Prostate gland (tissue), 2 donors: ENCODE results near the gene WASF3. TPM values are rescaled to one million over a fixed set of nuclear protein-coding genes. Genes with fewer than 3 reads are reported as not detected.

ENCODE experiments used
- DNase-seq: peaks from one replicate; pipeline ENCODE4 v3.0.0-alpha.2; 2019; ENCODE audit warnings: low spot score
- H3K27ac ChIP-seq, 2 donors: fragments of 200-600 bp; sonication (generic); 2 replicates each; pipeline ENCODE4 v1.5.1; 2017 to 2019
- H3K27me3 ChIP-seq: fragments of 200-600 bp; sonication (generic); replicated peaks from 2 replicates; pipeline ENCODE4 v1.5.1; 2019; ENCODE audit not compliant: insufficient read depth
- H3K36me3 ChIP-seq, 2 donors: fragments of 200-600 bp; sonication (generic); 1 replicate in 1 of 2; 2 replicates in 1 of 2; pipeline versions ENCODE4 v1.5.1 to v1.8.1; 2017 to 2019
- H3K4me1 ChIP-seq: fragments of 200-600 bp; sonication (generic); replicated peaks from 2 replicates; pipeline ENCODE4 v1.5.1; 2019
- H3K4me3 ChIP-seq, 2 donors: fragments of 200-600 bp; sonication (generic); 2 replicates each; pipeline ENCODE4 v1.5.1; 2017 to 2019
- H3K9me3 ChIP-seq: fragments of 200-600 bp; sonication (generic); 2 replicates; pipeline ENCODE4 v1.5.1; 2017
- POLR2A ChIP-seq: fragments of 450-650 bp; IDR thresholded peaks from one replicate; pipeline ENCODE4 v1.6.1; 2016; ENCODE audit warnings: antibody characterized with exemption, mild to moderate bottlenecking
- POLR2AphosphoS5 ChIP-seq: sonication (generic); formaldehyde crosslinking; IDR thresholded peaks from one replicate; pipeline ENCODE4 v1.6.1; 2017; ENCODE audit warnings: antibody characterized with exemption
- WGBS: methylation state at CpG from one replicate; pipeline ENCODE4 v1.1.5; 2018; 5-methylcytosine and 5-hydroxymethylcytosine counted together
- intact Hi-C: fragments of 100-400 bp; cut with DNase I; formaldehyde crosslinking; loops from one replicate; pipeline ENCODE4 v1.14.2; 2022
- total RNA-seq, 2 donors: library from RNA; depleted of rRNA; stranded (reverse); fragments of >200 nt; gene quantifications; one replicate each; pipeline ENCODE4 v1.1.0, GENCODE V29; 2016
- TF ChIP-seq, protein P1 (sequence below), 4 experiments: fragments of 200-600 bp in 2 of 4; fragments of 450-650 bp in 2 of 4; sonication (generic) in 2 of 4; IDR thresholded peaks; 1 replicate in 3 of 4; 2 replicates in 1 of 4; pipeline ENCODE4 v1.5.1; 2016 to 2019; ENCODE audit warnings: antibody characterized with exemption in 4 of 4, mild to moderate bottlenecking in 2 of 4, moderate library complexity in 2 of 4

The WASF3 gene
- total RNA-seq, 2 donors from 2014 or later = 10.3 to 23.0 TPM

DNA sequence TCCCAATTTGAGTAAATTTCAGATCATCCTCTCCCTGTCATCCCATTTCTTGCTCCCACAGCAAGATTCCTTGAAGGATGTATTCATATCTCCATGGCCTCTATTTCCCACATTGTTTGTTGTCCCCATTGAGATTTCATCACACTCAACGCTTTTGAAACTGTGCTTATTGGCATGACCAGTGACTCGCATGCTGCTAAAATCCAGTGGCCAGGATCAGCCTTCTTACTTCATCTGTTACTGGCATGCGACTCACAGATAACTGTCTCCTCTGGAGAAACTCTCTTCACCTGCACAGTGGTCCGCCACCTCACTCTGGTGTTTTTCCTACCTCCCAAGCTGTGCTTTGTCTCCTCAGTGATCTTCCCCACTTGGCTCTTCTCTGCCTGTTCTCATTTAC lies 95.8 kb downstream of the WASF3 start:
- TF ChIP-seq POLR2A = no peak
- TF ChIP-seq POLR2AphosphoS5 = no peak
- TF ChIP-seq, protein P1, sequence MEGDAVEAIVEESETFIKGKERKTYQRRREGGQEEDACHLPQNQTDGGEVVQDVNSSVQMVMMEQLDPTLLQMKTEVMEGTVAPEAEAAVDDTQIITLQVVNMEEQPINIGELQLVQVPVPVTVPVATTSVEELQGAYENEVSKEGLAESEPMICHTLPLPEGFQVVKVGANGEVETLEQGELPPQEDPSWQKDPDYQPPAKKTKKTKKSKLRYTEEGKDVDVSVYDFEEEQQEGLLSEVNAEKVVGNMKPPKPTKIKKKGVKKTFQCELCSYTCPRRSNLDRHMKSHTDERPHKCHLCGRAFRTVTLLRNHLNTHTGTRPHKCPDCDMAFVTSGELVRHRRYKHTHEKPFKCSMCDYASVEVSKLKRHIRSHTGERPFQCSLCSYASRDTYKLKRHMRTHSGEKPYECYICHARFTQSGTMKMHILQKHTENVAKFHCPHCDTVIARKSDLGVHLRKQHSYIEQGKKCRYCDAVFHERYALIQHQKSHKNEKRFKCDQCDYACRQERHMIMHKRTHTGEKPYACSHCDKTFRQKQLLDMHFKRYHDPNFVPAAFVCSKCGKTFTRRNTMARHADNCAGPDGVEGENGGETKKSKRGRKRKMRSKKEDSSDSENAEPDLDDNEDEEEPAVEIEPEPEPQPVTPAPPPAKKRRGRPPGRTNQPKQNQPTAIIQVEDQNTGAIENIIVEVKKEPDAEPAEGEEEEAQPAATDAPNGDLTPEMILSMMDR (IDR thresholded peaks at IDR 0.05) = no peak

DNA sequence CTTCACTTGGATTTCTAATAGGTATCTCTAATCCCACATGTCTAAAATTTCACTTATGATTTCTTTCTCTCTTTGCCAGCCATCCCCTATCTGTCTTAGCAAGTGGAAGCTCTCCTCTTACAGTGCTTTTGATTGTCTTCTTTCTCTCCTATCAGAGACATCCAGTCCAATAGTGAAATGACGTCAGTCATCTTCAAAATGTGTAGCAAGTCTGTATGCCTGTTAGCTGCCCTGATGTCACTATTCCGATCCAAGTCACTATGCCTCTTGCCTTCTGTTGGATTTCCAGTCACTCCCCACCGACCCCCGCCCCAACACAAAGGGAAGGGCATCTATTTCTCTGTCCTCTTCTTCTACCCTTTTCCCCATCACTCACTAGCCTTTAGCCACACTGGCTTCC lies 96.4 kb downstream of the WASF3 start:
- Histone ChIP-seq H3K36me3 (no peaks in the 10 kb centered on the region), H3K27ac (no peak overlapping the region), H3K4me1 (no peaks in the 10 kb centered on the region), H3K4me3 (no peak overlapping the region), H3K9me3 (no peaks in the 10 kb centered on the region), H3K27me3 (no peaks in the 10 kb centered on the region)
- intact Hi-C loops = no loop called here
- DNase-seq = no peak
- WGBS = 93% methylated on average over 4 of the region's 4 CpGs
- TF ChIP-seq POLR2A (no peak), POLR2AphosphoS5 (no peak)
- TF ChIP-seq, protein P1 (IDR thresholded peaks at IDR 0.05) = no peak

More for the DNA sequence above, 95.8 kb downstream of the WASF3 start:
- H3K4me1 ChIP-seq = no peaks in the 10 kb centered on the region
- no peak for DNase-seq
- H3K27ac ChIP-seq = no peak overlapping the region
- 100% methylated on average over 4 of the region's 4 CpGs for WGBS
- no peaks in the 10 kb centered on the region for H3K27me3 ChIP-seq
- H3K36me3 ChIP-seq = no peaks in the 10 kb centered on the region
- H3K9me3 ChIP-seq = no peaks in the 10 kb centered on the region
- H3K4me3 ChIP-seq = no peak overlapping the region
- intact Hi-C loops = no loop called here

DNA sequence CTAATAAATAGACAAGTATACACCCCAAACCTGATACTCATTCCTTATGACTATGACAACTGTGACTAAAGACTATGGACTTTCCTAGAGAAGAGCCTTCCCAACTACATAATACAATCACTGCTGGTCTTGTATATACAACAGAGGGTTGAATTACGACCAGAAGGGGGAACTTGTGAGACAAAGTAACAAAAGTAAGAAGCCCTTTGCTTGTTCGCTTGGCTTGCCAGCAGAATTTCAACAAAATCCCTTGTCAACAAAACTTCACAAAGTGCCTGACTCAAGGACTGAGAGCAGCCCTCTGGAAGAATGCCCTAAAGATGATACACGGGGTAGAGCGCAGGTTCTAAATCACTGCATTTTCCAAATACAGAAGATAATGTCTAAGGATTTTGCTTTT lies 99.4 kb downstream of the WASF3 start:
- Histone ChIP-seq H3K9me3 (no peaks in the 10 kb centered on the region), H3K4me1 (no peaks in the 10 kb centered on the region), H3K4me3 (no peak overlapping the region), H3K27ac (no peak overlapping the region), H3K27me3 (no peaks in the 10 kb centered on the region), H3K36me3 (no peaks in the 10 kb centered on the region)
- TF ChIP-seq POLR2A = no peak
- TF ChIP-seq POLR2AphosphoS5 = no peak
- TF ChIP-seq, protein P1 (IDR thresholded peaks at IDR 0.05) = no peak
- DNase-seq = no peak
- WGBS = 53% methylated on average over 4 of the region's 4 CpGs
- intact Hi-C loops = no loop called here

DNA sequence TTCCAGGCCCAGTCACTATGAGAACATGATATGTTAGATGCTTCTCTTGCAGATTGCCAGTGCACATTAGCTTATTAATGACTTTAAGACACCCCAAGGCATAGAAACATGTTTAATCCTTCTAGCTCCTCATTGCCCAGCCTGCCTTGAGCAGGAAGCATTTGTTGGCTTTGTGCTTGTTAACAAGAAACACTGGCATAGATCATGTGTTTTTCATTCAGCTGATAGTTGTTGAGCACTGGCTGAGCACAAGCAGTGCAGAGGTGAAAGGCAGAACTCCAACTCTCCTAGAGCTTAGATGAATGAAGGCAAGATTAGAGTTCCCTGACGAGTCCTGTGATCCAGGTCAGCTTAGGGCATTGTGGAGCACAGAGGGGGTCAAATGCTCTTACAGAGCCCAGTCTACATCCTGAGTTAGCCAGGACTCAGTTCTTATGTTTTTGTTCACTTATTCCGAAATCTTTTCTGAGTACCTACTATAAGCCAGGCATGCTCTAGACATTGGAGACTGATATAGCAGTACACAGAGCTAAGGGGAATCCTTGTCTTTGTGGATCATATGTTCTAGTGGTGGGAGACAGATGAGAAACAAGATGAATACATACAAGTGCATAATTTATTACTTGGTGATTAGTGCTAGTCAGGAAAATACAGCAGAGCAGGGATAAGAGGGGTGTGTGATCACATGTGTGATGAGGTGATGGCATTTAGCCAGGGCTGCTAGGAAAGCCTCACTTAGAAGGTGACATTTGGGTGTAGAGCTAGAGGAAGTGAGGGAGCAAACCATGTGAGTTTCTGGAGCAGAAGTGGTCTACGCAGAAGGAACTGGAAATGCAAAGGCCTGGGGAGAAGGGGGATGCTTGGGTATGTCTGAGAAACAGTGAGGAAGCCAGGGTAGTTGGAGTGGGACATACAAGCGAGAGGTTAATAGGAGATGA lies 101.2 kb downstream of the WASF3 start:
- intact Hi-C loops = no loop called here
- no peaks in the 10 kb centered on the region for H3K9me3 ChIP-seq
- DNase-seq = no peak
- H3K27me3 ChIP-seq = no peaks in the 10 kb centered on the region
- no peaks in the 10 kb centered on the region for H3K36me3 ChIP-seq
- TF ChIP-seq, protein P1 (IDR thresholded peaks at IDR 0.05) = no peak
- no peak for TF ChIP-seq POLR2A
- TF ChIP-seq POLR2AphosphoS5 = no peak
- 86% methylated on average over 4 of the region's 4 CpGs for WGBS
- no peaks in the 10 kb centered on the region for H3K4me1 ChIP-seq
- H3K27ac ChIP-seq = no peak overlapping the region
- no peak overlapping the region for H3K4me3 ChIP-seq

DNA sequence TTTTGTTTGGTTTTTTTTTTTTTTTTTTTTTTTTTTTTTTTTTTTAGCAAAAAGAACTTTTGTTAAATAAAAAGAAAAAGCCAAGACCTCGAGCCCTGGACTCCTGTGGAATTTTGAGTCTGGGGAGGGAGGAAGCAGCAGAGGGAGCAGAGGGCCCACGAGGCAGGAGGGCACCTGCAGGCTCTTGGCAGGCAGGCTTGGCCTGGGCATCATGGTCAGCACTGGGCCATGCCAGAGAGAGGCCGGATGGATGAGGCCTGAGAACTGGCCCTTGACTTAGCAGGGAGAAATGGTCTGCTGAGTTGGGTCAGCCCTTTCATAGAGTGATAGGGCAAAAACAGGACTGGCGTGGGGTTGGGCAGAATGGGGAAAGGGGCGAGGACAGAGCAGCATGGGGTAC lies 102.7 kb downstream of the WASF3 start:
- no peak for DNase-seq
- Histone ChIP-seq H3K4me1 (no peaks in the 10 kb centered on the region), H3K27ac (no peak overlapping the region), H3K27me3 (no peaks in the 10 kb centered on the region), H3K9me3 (no peaks in the 10 kb centered on the region), H3K4me3 (no peak overlapping the region), H3K36me3 (no peaks in the 10 kb centered on the region)
- 85% methylated on average over 5 of the region's 5 CpGs for WGBS
- TF ChIP-seq POLR2A (no peak), POLR2AphosphoS5 (no peak)
- TF ChIP-seq, protein P1 (IDR thresholded peaks at IDR 0.05) = no peak
- intact Hi-C loops = no loop called here
